ENCODE results near the gene ZNF804A. TPM values are rescaled to one million over a fixed set of nuclear protein-coding genes. Genes with fewer than 3 reads are reported as not detected.
"Not testable (repeated sequence)": the region's sequence is repeated elsewhere in the genome, so short reads cannot be mapped to it uniquely, and the experiment has no call there.

Gene ZNF804A
- total RNA-seq, 1 donor from 2014 or later = 2.3 TPM

- Mint-ChIP-seq H3K36me3 (ENCODE audit: low read depth) (no peaks in the 10 kb centered on the region), H3K9me3 (peaks cover 1% of the 10 kb centered on the region), H3K4me3 (no peak overlapping the region), H3K27me3 (no peaks in the 10 kb centered on the region), H3K27ac (no peak overlapping the region), H3K4me1 (no peaks in the 10 kb centered on the region)
- ATAC-seq (ENCODE audit: low read depth) (no peak), DNase-seq (no peak)
- intact Hi-C loops (cut with micrococcal nuclease) = no loop called here
- POLR2A ChIA-PET = no interaction called here
- TF ChIP-seq CTCF (IDR thresholded peaks at IDR 0.05) = no peak
- CTCF ChIA-PET = no interaction called here
These were observed 144.8 kb downstream of the ZNF804A start for GRCh38 chr2:184743096-184743495.

- DNase-seq = no peak
- H3K4me3 Mint-ChIP-seq = no peak overlapping the region
- H3K27ac Mint-ChIP-seq = no peak overlapping the region
- no peaks in the 10 kb centered on the region for H3K36me3 Mint-ChIP-seq (ENCODE audit: low read depth)
- H3K4me1 Mint-ChIP-seq = no peaks in the 10 kb centered on the region
- ChIA-PET CTCF (no interaction called here), POLR2A (no interaction called here)
- no peak for TF ChIP-seq CTCF (IDR thresholded peaks at IDR 0.05)
- no peak for ATAC-seq (ENCODE audit: low read depth)
- no peaks in the 10 kb centered on the region for H3K27me3 Mint-ChIP-seq
- no peaks in the 10 kb centered on the region for H3K9me3 Mint-ChIP-seq
- intact Hi-C loops (cut with micrococcal nuclease) = no loop called here
These were observed 157.8 kb downstream of the ZNF804A start for GRCh38 chr2:184756161-184756560.

- no peaks in the 10 kb centered on the region for H3K36me3 Mint-ChIP-seq (ENCODE audit: low read depth)
- no peak for ATAC-seq (ENCODE audit: low read depth)
- no peaks in the 10 kb centered on the region for H3K27me3 Mint-ChIP-seq
- no peaks in the 10 kb centered on the region for H3K9me3 Mint-ChIP-seq
- no peak overlapping the region for H3K27ac Mint-ChIP-seq
- H3K4me1 Mint-ChIP-seq = no peaks in the 10 kb centered on the region
- CTCF ChIA-PET = no interaction called here
- POLR2A ChIA-PET = no interaction called here
- TF ChIP-seq CTCF (IDR thresholded peaks at IDR 0.05) = no peak
- H3K4me3 Mint-ChIP-seq = no peak overlapping the region
- intact Hi-C loops (cut with micrococcal nuclease) = no loop called here
- DNase-seq = no peak
These were observed 158.6 kb downstream of the ZNF804A start for GRCh38 chr2:184756885-184757284.

GRCh38 chr2:184759557-184760255 lies 161.4 kb downstream of the ZNF804A start:
- CTCF ChIA-PET; H3K36me3 Mint-ChIP-seq (ENCODE audit: low read depth); H3K4me3 Mint-ChIP-seq; H3K27me3 Mint-ChIP-seq; ATAC-seq (ENCODE audit: low read depth); H3K9me3 Mint-ChIP-seq; H3K27ac Mint-ChIP-seq; DNase-seq; POLR2A ChIA-PET; intact Hi-C loops (cut with micrococcal nuclease); H3K4me1 Mint-ChIP-seq: not testable (repeated sequence)

- no peak for TF ChIP-seq CTCF (IDR thresholded peaks at IDR 0.05)
- no peak for ATAC-seq (ENCODE audit: low read depth)
- Mint-ChIP-seq H3K27ac (no peak overlapping the region), H3K36me3 (ENCODE audit: low read depth) (no peaks in the 10 kb centered on the region), H3K4me3 (no peak overlapping the region), H3K9me3 (no peaks in the 10 kb centered on the region), H3K27me3 (no peaks in the 10 kb centered on the region), H3K4me1 (peaks cover 4% of the 10 kb centered on the region)
- no peak for DNase-seq
- ChIA-PET CTCF (no interaction called here), POLR2A (no interaction called here)
- intact Hi-C loops (cut with micrococcal nuclease) = no loop called here
These were observed 162.6 kb downstream of the ZNF804A start for GRCh38 chr2:184760931-184761330.

Measured in activated B cell treated with CpG ODN at 0.5 μM for 24 hours (primary cell).